DMS114 treated with DMSO at 0.1 percent for 48 hours (cell line): ENCODE data around the gene HOMER2.
"Not testable (repeated sequence)": the region's sequence is repeated elsewhere in the genome, so short reads cannot be mapped to it uniquely, and the experiment has no call there.

ENCODE experiments used
- DNase-seq: peaks from one replicate; lab custom pipeline; 2025; ENCODE audit not compliant: unreplicated experiment; lab: John Stamatoyannopoulos, UW

The HOMER2 gene

DNA sequence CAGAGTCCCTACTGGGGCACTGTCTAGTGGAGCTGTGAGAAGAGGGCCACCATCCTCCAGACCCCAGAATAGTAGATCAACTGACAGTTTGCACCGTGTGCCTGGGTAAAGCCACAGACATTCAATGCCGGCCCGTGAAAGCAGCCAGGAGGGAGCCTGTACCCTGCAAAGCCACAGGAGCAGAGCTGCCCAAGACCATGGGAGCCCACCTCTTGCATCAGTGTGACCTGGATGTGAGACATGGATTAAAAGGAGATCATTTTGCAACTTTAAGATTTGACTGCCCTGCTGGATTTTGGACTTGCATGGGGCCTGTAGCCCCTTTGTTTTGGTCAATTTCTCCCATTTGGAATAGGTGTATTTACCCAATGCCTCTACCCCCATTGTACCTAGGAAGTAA, 86.5 kb downstream of the HOMER2 start:
- not testable (repeated sequence) for DNase-seq

DNA sequence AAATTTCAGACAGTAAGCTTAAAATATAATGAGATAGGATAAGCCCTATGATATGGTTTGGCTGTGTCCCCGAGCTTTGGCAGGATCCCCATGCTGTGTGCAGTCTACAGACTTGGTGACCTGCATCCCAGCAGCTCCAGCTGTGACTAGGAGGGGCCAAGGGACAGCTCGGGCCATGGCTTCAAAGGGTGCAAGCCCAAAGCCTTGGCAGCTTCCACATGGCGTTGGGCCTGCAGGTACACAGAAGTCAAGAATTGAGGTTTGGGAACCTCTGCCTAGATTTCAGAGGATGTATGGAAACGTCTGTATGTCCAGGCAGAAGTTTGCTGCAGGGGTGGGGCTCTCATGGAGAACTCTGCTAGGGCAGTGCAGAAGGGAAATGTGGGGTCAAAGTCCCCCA, 86.9 kb downstream of the HOMER2 start:
- DNase-seq: not testable (repeated sequence)

DNA sequence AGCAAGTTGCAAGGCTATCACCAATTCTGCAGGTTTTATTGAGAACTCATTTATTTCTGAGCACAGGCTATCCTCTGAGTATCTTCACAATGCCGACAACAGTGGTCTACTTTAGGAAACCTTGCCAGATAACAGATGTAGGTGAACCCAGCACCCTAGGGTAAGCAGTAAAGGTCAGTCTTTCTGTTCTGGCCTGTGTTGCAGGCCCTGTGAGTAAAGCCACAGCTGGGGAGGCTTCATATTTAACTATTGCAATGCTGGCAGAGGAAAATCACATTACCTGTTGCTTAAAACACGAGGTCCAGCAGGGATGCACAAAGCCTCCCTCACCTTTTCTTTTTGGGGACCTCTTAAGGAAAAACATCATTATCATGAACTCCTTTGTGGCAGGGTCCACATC, 87.6 kb downstream of the HOMER2 start:
- DNase-seq: no peak

DNA sequence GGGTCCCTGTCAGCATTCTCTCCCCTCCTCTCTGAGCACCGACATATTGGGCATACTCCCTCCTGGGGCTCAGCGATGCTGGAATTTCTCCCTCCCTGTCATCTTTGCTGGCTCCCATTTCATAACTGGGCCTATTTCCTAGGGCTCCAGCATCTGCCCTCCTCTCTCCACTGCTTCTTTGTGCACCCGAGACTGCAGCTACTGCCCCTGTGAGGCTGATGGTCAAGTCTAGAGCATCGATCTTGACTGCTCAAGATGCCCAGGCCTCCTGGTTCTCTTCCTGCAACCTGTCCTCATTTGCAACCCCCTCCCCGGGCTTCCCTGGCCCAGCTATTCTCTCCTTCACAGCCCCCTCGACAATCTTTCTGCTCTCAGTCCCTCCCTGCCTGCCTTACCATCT, 89.6 kb downstream of the HOMER2 start:
- DNase-seq: no peak

DNA sequence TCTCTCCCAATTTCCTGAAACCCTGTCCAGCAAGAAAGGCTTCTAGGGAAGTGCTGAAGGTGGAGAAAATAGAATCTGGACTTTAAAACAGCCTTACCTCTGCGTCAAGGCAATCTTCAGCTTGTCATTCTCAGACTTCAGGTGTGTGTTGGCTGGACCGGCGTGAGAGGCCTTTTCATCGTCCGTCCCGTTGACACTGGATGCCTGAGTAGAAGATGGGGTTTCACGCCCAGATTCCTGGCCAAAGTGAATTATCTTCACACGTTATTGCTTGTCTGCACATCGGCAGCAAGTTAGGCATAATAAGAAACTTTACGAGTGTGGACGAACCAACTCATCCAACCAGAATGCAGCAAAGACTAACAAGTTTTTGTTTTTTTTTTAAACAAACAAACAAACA, 93.6 kb downstream of the HOMER2 start:
- DNase-seq: no peak

DNA sequence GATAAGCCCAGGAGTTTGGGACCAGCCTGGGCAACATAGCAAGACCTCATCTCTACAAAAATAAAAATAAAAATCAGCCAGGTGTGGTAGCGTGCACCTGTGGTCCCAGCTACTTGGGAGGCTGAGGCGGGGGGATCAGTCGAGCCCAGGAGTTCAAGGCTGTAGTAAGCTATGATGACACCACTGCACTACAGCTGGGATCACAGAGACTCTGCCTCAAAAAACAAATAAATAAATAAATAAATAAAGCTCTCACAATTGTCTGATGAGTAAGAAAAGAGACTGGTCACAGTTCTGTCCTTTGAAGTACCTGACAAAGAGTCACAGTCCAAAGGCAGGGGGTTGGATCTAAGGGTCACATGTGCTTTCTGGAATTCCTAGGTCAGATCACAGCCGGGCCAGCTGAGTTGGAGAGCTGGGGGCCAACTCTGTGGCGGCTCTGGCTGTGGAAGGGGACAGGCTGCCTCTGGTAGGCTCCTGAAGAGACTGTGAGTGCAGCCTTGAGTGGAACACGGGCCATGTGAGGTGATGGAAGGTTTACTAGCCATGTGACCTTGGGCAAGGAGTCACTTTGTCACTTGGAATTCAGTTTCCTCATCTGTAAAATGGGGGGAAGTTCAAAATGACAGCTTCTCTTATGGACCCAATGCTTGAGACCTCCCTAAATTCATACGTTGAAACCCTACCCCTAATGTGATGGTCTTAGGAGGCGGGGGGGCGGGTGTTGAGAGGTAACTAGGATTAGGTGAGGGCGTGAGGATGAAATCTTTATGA, 95.9 kb downstream of the HOMER2 start:
- DNase-seq: no peak

DNA sequence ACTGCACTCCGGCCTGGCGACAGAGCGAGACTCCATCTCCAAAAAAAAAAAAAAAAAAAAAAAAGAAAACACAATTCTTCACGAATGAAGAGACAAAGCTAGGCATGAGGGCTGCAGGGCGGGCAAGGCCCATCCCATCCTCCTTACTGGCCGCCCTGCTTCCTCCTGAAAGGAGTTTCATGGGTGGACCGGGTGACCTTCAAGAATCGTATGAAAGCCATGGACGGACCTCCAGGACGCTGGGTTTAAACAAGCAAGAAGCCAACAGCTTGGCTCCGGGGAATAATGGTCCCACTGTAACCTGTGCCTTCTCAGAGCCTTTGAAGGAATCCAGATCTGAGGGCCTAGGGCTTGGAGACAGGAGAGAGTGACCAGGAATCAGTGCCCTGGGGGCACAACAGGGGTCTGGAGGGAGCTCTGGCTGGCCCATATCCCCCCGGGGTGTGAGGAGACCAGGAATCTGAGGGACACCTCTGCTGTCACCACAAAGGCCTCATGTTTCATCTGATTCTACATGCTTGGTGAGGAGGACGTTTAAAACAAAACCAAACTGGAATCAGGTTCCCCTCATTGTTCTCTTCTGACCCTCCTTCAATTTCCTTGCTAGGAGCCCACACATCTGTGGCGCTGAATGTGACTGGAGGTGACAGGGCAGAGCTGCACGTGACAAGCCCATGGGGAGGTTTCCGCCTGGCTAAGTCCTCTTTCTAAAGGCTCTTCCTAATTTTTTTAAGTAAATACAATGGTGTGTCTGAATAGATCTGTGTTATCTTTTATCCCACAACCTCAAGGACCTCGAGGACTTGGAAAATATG, 97.0 kb downstream of the HOMER2 start:
- no peak for DNase-seq

DNA sequence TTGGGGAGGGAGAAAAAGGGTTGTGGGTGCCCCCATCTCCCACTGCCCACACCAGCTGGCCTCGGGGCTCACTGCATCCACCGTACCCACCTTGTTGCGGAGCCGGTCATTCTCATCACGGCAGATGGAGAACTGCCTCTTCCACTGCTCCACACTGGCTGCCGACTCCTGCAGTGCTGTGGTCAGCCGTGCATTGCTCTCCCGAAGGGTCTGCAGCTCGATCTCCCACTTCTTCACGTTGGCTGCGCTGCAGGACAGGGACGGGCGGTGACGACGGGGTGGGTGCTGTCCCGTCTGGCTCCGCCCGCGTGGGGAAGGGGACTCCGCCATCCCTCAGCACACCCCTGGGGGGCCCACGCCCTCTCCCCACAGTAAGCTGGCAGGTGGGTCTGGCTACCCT, 98.0 kb downstream of the HOMER2 start:
- no peak for DNase-seq

DNA sequence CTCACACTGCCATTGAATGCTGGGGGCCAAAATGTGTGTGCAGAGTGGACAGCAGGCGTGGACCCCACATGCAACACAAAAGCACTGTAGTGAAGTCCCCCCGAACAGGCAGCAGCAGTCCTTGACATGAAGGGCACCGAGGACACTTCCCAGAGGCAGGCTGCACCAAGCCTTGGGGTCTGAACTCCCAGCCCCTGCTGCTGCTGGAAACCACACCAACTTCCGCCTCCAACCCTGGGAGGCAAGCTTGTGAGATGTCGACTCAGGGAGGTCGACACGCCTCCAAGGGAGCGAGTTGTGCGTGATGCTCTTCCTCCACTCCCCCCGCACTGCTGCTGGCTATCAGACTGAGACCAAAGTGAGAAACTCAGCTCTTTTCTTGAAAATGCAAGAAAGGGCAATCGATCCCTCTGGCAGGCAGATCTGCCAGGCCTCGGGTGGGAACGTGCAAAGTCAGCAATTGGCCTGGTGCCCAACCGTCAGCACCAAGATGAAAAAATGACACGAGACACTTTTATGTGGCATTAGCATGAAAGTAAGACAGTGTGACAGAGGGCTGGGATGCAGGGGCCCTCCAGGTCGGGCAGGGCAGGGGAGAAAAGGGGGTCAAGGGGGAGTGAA, 99.5 kb downstream of the HOMER2 start:
- no peak for DNase-seq

DNA sequence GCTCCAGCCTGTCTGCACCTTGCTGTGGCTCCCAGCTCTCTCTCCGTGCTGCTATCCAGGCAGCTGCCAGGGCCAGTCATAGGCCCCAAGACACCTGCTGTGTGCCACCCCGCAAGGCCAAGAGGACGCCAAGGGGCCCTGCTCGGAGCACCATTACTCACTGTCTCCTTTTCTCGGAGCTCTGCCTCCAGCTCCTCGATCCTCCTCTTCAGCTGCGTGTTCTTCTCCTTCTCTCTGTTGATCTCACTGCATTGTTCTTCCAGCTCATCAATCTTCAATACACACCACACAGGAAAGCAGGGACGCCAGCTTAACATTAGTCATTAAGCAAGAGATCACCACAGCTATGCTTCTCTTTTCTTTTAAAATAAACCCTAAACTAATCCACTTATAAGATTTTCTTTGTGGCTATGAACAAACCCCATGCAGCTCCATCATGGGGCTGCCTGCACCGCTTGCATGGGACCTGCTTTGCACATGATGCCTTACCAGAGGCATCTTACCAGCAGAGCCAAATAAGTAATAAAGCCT, 100.5 kb downstream of the HOMER2 start:
- DNase-seq: no peak

DNA sequence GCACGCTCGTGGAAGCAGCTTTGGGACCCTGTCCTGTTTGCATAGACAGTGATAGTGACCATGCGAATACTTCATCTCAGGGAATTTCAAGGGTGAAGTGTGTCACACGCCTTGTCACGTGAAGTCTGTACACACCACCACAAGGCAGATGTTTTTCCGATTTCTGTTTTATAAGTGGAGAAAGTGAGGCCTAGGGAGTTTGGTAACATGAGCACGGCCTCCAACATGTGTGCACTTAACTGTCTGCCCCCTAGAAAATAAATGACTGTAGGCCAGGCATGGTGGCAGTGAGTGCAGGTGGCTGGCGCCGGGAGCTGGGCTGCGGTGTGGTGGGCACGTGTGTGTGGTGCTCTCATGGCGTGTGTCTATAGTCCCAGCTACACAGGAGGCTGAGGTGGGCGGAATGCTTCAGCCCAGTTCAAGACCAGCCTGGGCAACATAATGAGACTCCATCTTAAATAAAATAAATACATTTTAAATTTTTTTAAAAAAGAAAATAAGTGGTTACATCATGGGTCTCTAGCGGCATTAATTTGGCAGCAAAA, 101.1 kb downstream of the HOMER2 start:
- DNase-seq: no peak

DNA sequence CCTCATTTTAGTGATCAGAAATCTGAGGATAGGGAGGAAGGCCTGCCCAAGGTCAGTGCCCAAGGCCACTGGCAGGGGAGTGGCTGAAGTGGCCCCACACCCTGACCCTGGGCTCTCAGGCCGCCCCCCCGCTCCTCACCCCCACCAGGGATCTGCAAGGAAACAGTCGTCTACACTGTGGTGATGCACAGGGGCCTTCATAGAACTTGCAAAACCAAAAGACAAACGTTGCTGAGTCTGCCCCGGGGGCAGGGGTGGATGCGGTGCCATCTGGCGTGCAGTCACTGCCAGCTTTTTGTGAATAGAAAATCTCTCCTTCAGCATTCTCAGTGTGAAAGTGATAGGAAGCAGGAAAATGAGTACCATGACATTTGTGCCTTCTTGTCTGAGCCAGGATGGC, 101.8 kb downstream of the HOMER2 start:
- DNase-seq: no peak

DNA sequence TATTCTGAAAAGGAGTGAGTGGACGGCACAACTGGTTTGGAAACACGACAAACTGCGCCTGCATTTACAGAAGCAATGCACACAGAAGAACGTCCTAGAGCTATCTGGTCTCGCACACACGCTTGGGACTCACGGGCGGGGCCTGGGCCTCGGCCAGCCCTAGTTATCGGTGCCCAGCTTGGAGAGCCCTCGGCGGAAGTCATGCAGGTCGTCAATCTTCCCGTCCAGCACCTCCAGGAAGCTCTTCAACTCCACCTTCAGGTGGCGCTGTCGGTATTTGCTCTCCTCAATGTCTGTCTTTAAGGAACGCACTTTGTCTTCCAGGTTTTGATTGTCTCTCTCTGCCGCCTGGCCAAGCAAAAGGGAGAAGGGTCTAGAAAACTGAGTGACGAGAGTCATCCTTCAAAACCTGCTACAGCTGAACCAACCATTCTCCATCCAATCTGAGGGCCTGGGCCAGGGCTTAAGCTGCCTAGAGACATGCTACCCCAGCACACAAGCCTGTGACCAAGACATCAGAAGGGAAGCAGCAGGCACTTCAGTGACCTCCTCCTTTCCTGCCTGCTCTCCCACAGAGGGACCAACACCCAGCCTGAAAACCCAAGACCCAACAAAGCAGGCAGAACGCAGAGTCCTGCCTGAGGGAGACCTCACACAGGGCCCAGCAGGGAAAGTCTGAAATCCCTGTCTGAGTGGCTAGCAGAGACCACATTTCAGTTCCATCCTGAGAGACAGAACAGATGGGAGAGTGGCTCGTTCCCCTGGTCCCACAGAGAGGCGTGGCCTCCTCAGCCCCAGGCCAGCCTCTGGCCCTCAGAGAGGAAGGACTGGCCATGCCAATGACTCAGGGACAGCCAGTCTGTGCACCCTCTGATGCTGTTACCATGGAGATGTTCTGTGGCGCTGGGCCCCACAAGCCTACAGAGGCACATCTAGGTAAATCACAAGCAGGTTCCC, 102.7 kb downstream of the HOMER2 start:
- peak; percentile 38 for DNase-seq

DNA sequence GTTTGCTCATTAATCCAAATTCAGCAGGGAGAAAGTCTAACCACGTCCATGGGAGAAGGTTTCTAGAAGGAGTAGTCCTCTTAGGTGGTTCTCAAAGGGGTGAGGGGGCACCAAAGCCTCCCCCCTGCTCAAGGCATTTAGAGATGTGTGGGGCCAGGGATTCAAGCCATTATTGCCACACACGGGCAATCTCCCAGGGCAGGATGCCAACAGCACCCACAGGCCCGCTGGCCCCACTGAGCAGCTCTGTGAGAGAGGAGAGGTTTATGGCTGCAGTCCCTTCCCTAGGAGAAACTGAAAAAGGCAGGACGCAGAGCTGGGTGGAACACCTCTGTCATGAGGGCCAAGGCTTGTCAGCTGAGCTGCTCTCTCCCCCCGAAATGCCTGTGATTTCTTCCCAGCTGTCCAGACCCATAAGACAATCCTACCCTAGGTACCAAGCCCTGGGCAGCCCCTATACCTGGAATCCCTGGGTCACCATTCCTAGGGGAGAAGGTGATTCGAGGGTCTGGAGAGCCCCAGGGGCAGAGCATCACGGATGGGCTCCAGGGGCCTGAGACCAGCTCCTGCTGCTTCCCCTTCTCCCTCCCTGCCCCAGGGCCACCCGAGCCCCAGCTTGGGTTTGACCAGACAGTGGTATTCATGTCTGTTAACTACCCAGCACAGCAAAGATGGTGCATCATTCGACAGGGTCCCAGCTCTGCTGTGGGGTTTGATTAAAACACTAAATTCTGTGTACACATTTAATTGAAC, 104.1 kb downstream of the HOMER2 start:
- no peak for DNase-seq

DNA sequence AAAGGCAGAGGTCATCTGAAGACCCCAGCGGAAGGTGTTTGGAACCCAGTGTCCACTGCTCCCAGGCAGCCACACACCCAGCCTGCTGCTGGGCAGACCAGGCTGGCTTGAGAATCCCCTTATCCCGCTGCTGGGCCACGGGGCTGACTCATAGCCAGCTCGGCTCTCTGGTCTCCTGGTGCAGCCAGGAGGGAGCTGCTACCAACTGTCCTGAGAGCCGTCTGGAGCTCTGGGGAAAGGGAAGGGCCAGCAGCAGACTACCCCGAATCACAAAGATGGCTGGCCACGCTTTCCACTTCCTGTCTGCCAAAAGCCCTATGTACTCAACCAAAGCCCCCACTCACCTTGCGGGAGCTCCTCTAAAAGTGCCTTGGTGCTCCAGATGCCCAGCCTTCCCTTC, 104.8 kb downstream of the HOMER2 start:
- no peak for DNase-seq

DNA sequence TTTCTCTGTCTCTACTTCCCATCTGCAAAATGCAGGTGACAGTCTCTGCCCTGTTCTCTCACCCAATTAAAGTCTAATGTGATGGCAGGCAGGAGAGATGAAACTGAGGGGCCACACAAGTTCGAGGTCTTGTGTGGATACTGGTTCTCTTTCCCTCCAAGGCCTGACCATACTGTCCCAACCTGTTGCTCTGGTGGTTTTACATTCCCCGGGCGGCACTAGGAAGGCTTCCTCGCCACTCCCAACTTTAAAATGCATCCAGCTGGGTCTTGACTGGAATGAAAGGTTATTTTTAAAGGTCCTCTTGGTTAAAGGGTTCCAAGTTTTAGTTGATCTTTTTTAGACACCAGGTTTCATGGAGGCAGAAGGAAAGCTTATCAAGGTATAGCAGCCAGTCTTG, 105.9 kb downstream of the HOMER2 start:
- no peak for DNase-seq

DNA sequence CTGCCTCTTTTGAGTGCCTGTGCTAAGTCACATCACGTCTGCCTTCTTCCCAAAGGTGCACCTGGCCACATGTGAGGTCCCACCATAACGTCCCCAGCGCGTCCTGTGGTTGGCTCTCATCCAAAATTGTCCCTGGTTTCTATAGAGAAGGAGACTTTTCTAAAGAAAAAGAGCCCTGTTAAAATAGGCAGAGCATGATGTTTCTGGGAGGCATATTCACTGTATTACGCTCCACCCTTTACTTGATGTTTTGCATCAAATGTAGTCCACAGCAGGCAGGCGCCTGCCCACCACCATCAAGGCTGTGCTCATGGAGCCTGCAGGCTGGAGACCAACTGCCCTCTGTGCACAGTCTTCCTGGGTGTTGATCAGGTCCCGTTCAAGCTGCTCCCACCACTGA, 106.8 kb downstream of the HOMER2 start:
- DNase-seq: no peak

DNA sequence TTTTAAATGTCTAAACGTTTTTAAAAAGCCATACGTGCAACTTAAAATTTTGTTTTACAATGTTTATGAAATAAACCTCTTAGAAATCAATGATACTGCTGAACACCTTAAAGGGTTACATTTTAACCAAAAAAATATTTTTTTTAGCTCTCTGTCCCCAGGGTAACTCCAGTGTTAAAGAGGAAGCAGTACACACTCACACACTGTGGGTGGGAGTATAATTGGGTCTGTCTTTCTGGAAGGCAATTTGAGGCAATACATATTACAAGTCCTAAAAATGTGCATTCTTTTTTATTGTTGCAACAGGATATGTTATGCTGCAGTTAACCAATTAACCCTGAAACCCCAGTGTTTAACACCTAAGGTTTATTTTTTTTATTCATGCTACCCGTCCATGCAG, 109.0 kb downstream of the HOMER2 start:
- no peak for DNase-seq

DNA sequence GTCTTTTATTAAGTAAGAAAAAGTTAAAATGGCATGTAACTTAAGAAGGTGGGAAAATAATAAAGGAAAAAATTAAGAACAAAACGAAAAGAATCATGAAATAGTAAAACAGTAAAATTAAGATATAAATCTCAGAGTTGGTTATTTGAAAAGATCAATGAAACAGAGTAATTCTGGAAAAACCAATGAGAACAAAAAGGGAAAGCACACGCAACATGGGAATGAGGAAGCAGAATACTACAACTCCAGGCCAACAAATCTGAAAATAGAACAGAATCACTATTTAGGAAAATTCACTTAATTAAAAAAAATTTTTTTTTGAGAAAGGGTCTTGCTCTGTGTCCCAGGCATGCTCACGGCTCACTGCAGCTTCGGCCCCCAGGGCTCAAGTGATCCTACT, 112.4 kb downstream of the HOMER2 start:
- DNase-seq: no peak

DNA sequence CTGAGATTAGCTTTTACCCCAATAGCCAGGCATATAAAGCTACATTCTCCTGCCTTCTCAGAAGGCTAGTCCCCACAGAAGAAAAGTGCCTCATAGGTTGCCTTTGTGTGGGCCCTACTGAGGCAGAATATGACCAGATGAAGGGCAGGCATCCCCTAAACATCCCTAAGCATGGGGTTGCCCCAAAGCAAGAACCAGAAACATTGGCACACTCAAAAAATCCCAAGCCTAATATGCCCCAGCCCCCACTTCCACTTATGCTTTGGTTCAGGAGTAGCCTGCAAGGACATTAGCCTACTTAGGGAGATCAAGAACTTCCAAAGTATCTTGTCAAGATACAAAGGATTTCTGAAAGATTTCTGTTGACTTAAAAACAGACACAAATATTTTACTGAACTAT, 113.4 kb downstream of the HOMER2 start:
- DNase-seq: no peak
